Astrocyte (in vitro differentiated cells and primary cell): ENCODE data around the gene BMP7. TPM values are rescaled to one million over a fixed set of nuclear protein-coding genes. Genes with fewer than 3 reads are reported as not detected.

Source experiments
- DNase-seq: peaks from one replicate; pipeline ENCODE4 v3.0.0-alpha.2; 2010; ENCODE audit warnings: low read depth
- FAIRE-seq: peaks from 2 replicates; lab custom pipeline; 2011; peaks lifted over from hg19 to GRCh38; lab: Jason Lieb, UNC
- H2AFZ ChIP-seq: 2 replicates; pipeline ENCODE4 v1.6.0; 2012; ENCODE audit warnings: low read depth, low read length, inconsistent platforms
- H3K27ac ChIP-seq: 2 replicates; pipeline ENCODE4 v1.5.1; 2011; ENCODE audit warnings: low read depth, low read length, inconsistent platforms
- H3K27me3 ChIP-seq: 2 replicates; pipeline ENCODE4 v1.6.0; 2011; ENCODE audit warnings: low read length, inconsistent platforms; ENCODE audit not compliant: insufficient read depth
- H3K36me3 ChIP-seq: 2 replicates; pipeline ENCODE4 v1.5.1; 2011; ENCODE audit warnings: low read length, inconsistent platforms; ENCODE audit not compliant: insufficient read depth
- H3K4me1 ChIP-seq: 2 replicates; pipeline ENCODE4 v1.5.1; 2011; ENCODE audit warnings: low read length, inconsistent platforms; ENCODE audit not compliant: insufficient read depth
- H3K4me2 ChIP-seq: 2 replicates; pipeline ENCODE4 v1.6.0; 2012; ENCODE audit warnings: low read length, inconsistent platforms
- H3K4me3 ChIP-seq: 2 replicates; pipeline ENCODE4 v1.5.1; 2011; ENCODE audit warnings: low read depth, mild to moderate bottlenecking, low read length, inconsistent platforms; ENCODE audit not compliant: insufficient read depth
- H3K79me2 ChIP-seq: 2 replicates; pipeline ENCODE4 v1.6.0; 2012; ENCODE audit warnings: mild to moderate bottlenecking, low read length, inconsistent platforms; ENCODE audit not compliant: insufficient read depth
- H3K9ac ChIP-seq: 2 replicates; pipeline ENCODE4 v1.6.0; 2012; ENCODE audit warnings: mild to moderate bottlenecking, low read length, inconsistent platforms
- H3K9me3 ChIP-seq: 2 replicates; pipeline ENCODE4 v1.5.1; 2012; ENCODE audit warnings: low read depth, mild to moderate bottlenecking, low read length, inconsistent platforms; ENCODE audit not compliant: insufficient read depth
- H4K20me1 ChIP-seq: 2 replicates; pipeline ENCODE4 v1.6.0; 2012; ENCODE audit warnings: low read length, inconsistent platforms; ENCODE audit not compliant: insufficient read depth
- H3K27ac Mint-ChIP-seq: one replicate; pipeline ENCODE4 v1.8.0; 2021; ENCODE audit warnings: mild to moderate bottlenecking, mixed read lengths; ENCODE audit not compliant: unreplicated experiment
- H3K27me3 Mint-ChIP-seq: one replicate; pipeline ENCODE4 v1.8.0; 2021; ENCODE audit warnings: low read depth, mixed read lengths; ENCODE audit not compliant: unreplicated experiment
- H3K36me3 Mint-ChIP-seq: one replicate; pipeline ENCODE4 v1.8.0; 2021; ENCODE audit warnings: low read depth, mixed read lengths; ENCODE audit not compliant: unreplicated experiment
- H3K4me1 Mint-ChIP-seq: one replicate; pipeline ENCODE4 v1.8.0; 2021; ENCODE audit warnings: low read depth, mixed read lengths; ENCODE audit not compliant: unreplicated experiment
- H3K4me3 Mint-ChIP-seq: one replicate; pipeline ENCODE4 v1.8.0; 2021; ENCODE audit warnings: mild to moderate bottlenecking, moderate library complexity, mixed read lengths; ENCODE audit not compliant: unreplicated experiment
- H3K9me3 Mint-ChIP-seq: one replicate; pipeline ENCODE4 v1.8.0; 2021; ENCODE audit warnings: mild to moderate bottlenecking, mixed read lengths; ENCODE audit not compliant: unreplicated experiment
- CTCF ChIP-seq: IDR thresholded peaks from 2 replicates; pipeline ENCODE4 v1.5.1; 2011; ENCODE audit warnings: low read depth, mild to moderate bottlenecking, inconsistent platforms, low read length, moderate library complexity; ENCODE audit not compliant: insufficient read depth
- EZH2 ChIP-seq: IDR thresholded peaks from 2 replicates; pipeline ENCODE4 v1.6.1; 2012; ENCODE audit warnings: mild to moderate bottlenecking, low read length, inconsistent platforms; ENCODE audit not compliant: insufficient read depth
- total RNA-seq: library from RNA; stranded (reverse); gene quantifications from 2 replicates; pipeline ENCODE4 v1.2.1, GENCODE V29; 2021

BMP7 gene
- total RNA-seq, 1 donor from 2014 or later: 15.3 TPM

GRCh38 chr20:57155415-57155814 lies 111.0 kb downstream of the BMP7 start:
- H4K20me1 ChIP-seq: no peaks in the 10 kb centered on the region
- H3K27me3 Mint-ChIP-seq: peaks cover 26% of the 10 kb centered on the region
- no peaks in the 10 kb centered on the region for H3K9me3 Mint-ChIP-seq

GRCh38 chr20:57153238-57153905 lies 113.1 kb downstream of the BMP7 start:
- H3K79me2 ChIP-seq: no peaks in the 10 kb centered on the region
- FAIRE-seq (no peak), DNase-seq (no peak)
- no peak overlapping the region for H3K27ac ChIP-seq
- H3K4me2 ChIP-seq: no peak overlapping the region
- peaks cover 9% of the 10 kb centered on the region for H3K27me3 ChIP-seq
- no peak overlapping the region for H2AFZ ChIP-seq
- H3K36me3 Mint-ChIP-seq: no peaks in the 10 kb centered on the region
- no peaks in the 10 kb centered on the region for H4K20me1 ChIP-seq
- H3K9ac ChIP-seq: no peak overlapping the region
- TF ChIP-seq CTCF (no peak), EZH2 (no peak)
- no peak overlapping the region for H3K4me3 Mint-ChIP-seq
- H3K4me1 Mint-ChIP-seq: no peaks in the 10 kb centered on the region
- H3K27me3 Mint-ChIP-seq: peaks cover 28% of the 10 kb centered on the region
- no peaks in the 10 kb centered on the region for H3K9me3 Mint-ChIP-seq
- H3K9me3 ChIP-seq: no peaks in the 10 kb centered on the region
- no peak overlapping the region for H3K4me3 ChIP-seq
- no peaks in the 10 kb centered on the region for H3K36me3 ChIP-seq
- no peaks in the 10 kb centered on the region for H3K4me1 ChIP-seq
- H3K27ac Mint-ChIP-seq: no peak overlapping the region

More at GRCh38 chr20:57155415-57155814, 111.0 kb downstream of the BMP7 start:
- no peaks in the 10 kb centered on the region for H3K36me3 ChIP-seq
- H3K27ac Mint-ChIP-seq: no peak overlapping the region
- no peaks in the 10 kb centered on the region for H3K9me3 ChIP-seq
- H3K27ac ChIP-seq: no peak overlapping the region
- H3K27me3 ChIP-seq: peaks cover 6% of the 10 kb centered on the region
- no peaks in the 10 kb centered on the region for H3K36me3 Mint-ChIP-seq
- TF ChIP-seq EZH2 (no peak), CTCF (no peak)
- no peaks in the 10 kb centered on the region for H3K4me1 Mint-ChIP-seq
- no peak overlapping the region for H3K4me2 ChIP-seq
- no peak for DNase-seq
- H3K4me3 ChIP-seq: no peak overlapping the region
- no peak for FAIRE-seq
- H3K4me1 ChIP-seq: no peaks in the 10 kb centered on the region
- H2AFZ ChIP-seq: no peak overlapping the region
- no peak overlapping the region for H3K4me3 Mint-ChIP-seq
- no peak overlapping the region for H3K9ac ChIP-seq
- H3K79me2 ChIP-seq: no peaks in the 10 kb centered on the region

DNA sequence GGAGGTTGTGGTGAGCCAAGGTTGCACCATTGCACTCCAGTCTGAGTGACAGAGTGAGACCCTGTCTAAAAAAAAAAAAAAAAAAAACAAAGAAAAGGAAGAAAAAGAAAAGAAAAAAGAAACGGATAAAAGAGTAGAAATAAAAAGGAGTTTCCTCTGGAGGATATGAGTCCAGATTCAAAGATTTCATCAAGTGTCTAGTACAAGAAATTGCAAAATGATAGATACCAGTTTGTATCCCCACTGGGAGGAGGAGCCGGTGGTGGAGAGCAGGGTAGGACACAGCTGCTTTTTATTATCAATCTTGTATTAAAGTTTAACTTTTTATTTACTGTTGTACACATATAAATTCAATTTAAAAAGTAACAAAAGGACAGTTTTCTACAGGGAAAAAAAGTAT lies 113.9 kb downstream of the BMP7 start:
- peaks cover 15% of the 10 kb centered on the region for H3K27me3 ChIP-seq
- no peaks in the 10 kb centered on the region for H3K36me3 ChIP-seq
- no peaks in the 10 kb centered on the region for H3K36me3 Mint-ChIP-seq
- no peak overlapping the region for H2AFZ ChIP-seq
- H3K4me3 ChIP-seq: no peak overlapping the region
- no peak overlapping the region for H3K27ac Mint-ChIP-seq
- DNase-seq (no peak), FAIRE-seq (no peak)
- H3K4me2 ChIP-seq: no peak overlapping the region
- no peak overlapping the region for H3K4me3 Mint-ChIP-seq
- H3K9me3 Mint-ChIP-seq: no peaks in the 10 kb centered on the region
- peaks cover 31% of the 10 kb centered on the region for H3K27me3 Mint-ChIP-seq
- H3K27ac ChIP-seq: no peak overlapping the region
- no peaks in the 10 kb centered on the region for H4K20me1 ChIP-seq
- H3K4me1 Mint-ChIP-seq: no peaks in the 10 kb centered on the region
- H3K4me1 ChIP-seq: no peaks in the 10 kb centered on the region
- TF ChIP-seq CTCF (no peak), EZH2 (no peak)
- H3K9ac ChIP-seq: no peak overlapping the region
- no peaks in the 10 kb centered on the region for H3K9me3 ChIP-seq
- no peaks in the 10 kb centered on the region for H3K79me2 ChIP-seq
